Activated T-helper 2 cell treated with anti-CD3 and anti-CD28 coated beads, Interferon-gamma antibody, Interleukin-2, Interleukin-4, amounts not matched to agents 10 μg/mL and 5 μg/mL and 100 μg/mL, durations not matched to agents 14 hours and 24 hours and 36 hours (primary cell): ENCODE measurements around the gene KLF7. TPM values are rescaled to one million over a fixed set of nuclear protein-coding genes. Genes with fewer than 3 reads are reported as not detected.
A peak's percentile ranks its signal among the peaks of the same experiment; 100 is the strongest.

Experiments used
- DNase-seq: peaks from one replicate; pipeline ENCODE4 v3.0.0; 2021; ENCODE audit warnings: low spot score
- H3K27ac Mint-ChIP-seq: one replicate; pipeline ENCODE4 v1.8.0; 2021; ENCODE audit warnings: mixed read lengths
- H3K27me3 Mint-ChIP-seq: one replicate; pipeline ENCODE4 v1.8.0; 2021; ENCODE audit warnings: low read depth, mixed read lengths
- H3K36me3 Mint-ChIP-seq: one replicate; pipeline ENCODE4 v1.8.0; 2021; ENCODE audit warnings: low read depth, mixed read lengths
- H3K4me1 Mint-ChIP-seq: one replicate; pipeline ENCODE4 v1.8.0; 2021; ENCODE audit warnings: low read depth, mixed read lengths
- H3K4me3 Mint-ChIP-seq: one replicate; pipeline ENCODE4 v1.8.0; 2021; ENCODE audit warnings: low read depth, mild to moderate bottlenecking, moderate library complexity, mixed read lengths
- H3K9me3 Mint-ChIP-seq: one replicate; pipeline ENCODE4 v1.8.0; 2021; ENCODE audit warnings: mixed read lengths
- intact Hi-C: fragments of 100-400 bp; cut with micrococcal nuclease; formaldehyde crosslinking; loops from one replicate; pipeline ENCODE4 v1.15.1; 2023
- total RNA-seq: library from RNA; stranded (reverse); gene quantifications from 2 replicates; pipeline ENCODE4 v1.2.3, GENCODE V29; 2022

The KLF7 gene
- total RNA-seq, 1 donor from 2014 or later: 19.3 TPM

DNA sequence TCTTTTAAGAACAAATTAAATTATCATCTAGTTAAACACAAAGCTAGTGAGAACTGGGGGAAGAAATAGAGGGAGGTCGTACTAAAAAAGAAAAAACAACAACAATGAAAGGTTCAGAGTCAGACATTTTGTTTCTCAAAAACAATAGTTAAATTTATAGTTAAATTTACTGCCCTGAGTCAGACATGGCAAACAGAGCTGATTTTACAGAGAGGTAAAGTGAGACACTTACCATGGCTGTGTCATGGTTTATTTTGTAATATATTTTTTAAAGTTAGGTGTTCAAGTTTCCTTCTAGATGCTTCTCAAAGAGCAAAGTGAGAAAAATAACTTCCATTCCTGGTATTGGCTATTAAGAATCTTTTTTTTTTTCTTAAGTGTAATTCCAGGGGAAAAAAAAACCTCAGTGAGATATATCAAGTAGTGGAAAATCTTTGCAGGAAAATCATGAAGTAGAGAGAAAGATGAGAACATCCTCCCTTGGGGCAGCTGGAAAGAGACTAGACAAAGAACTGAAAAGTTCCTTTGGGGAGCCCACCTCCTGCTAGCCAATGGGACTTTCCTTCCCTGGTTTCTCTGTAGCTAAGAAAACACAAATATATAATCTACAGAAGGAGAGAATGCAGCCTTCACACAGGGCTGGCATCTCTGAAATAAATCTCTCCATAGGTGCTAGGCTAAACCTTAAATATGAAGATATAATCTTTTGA is 12.3 kb downstream of the KLF7 start:
- H3K9me3 Mint-ChIP-seq: no peaks in the 10 kb centered on the region
- H3K27ac Mint-ChIP-seq: no peak overlapping the region
- no peaks in the 10 kb centered on the region for H3K27me3 Mint-ChIP-seq
- H3K4me3 Mint-ChIP-seq: no peak overlapping the region
- no peak for DNase-seq
- H3K4me1 Mint-ChIP-seq: peaks cover 83% of the 10 kb centered on the region
- intact Hi-C loops: no loop called here
- H3K36me3 Mint-ChIP-seq: peaks cover 56% of the 10 kb centered on the region

- H3K9me3 Mint-ChIP-seq: no peaks in the 10 kb centered on the region
- no peak overlapping the region for H3K27ac Mint-ChIP-seq
- H3K4me1 Mint-ChIP-seq: peaks cover 64% of the 10 kb centered on the region
- H3K27me3 Mint-ChIP-seq: no peaks in the 10 kb centered on the region
- H3K4me3 Mint-ChIP-seq: no peak overlapping the region
- DNase-seq: no peak
- intact Hi-C loops: loop anchor here (2.0 kb wide), 1 partner anchor 14 kb away; the partner anchor contains the start of gene KLF7
- peaks cover 56% of the 10 kb centered on the region for H3K36me3 Mint-ChIP-seq
Observed at GRCh38 chr2:207151048-207151447, 14.7 kb downstream of the KLF7 start.

DNA sequence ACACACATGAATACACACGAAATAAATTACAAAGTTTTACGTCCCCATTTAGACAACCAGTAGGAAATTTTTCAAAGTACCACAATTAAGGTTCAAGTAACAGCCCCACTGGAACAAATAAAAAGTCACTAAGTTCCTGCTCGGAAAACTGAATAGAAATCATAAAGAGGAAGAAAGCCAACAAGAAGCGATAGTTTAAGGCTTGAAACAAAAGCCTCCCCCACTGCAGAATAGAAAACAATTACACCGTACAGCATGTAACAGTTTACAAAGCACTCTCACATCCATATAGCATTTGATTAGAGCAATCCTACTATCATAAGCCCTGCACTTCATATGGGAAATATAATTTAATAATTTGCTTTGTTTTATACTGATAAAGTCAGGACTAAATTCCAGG is 15.5 kb downstream of the KLF7 start:
- no peak for DNase-seq
- Mint-ChIP-seq H3K4me3 (no peak overlapping the region), H3K27ac (no peak overlapping the region), H3K36me3 (peaks cover 56% of the 10 kb centered on the region), H3K4me1 (peaks cover 58% of the 10 kb centered on the region), H3K27me3 (no peaks in the 10 kb centered on the region), H3K9me3 (no peaks in the 10 kb centered on the region)
- intact Hi-C loops: loop anchor here (2.0 kb wide), 1 partner anchor 15 kb away; the partner anchor contains the start of gene KLF7

DNA sequence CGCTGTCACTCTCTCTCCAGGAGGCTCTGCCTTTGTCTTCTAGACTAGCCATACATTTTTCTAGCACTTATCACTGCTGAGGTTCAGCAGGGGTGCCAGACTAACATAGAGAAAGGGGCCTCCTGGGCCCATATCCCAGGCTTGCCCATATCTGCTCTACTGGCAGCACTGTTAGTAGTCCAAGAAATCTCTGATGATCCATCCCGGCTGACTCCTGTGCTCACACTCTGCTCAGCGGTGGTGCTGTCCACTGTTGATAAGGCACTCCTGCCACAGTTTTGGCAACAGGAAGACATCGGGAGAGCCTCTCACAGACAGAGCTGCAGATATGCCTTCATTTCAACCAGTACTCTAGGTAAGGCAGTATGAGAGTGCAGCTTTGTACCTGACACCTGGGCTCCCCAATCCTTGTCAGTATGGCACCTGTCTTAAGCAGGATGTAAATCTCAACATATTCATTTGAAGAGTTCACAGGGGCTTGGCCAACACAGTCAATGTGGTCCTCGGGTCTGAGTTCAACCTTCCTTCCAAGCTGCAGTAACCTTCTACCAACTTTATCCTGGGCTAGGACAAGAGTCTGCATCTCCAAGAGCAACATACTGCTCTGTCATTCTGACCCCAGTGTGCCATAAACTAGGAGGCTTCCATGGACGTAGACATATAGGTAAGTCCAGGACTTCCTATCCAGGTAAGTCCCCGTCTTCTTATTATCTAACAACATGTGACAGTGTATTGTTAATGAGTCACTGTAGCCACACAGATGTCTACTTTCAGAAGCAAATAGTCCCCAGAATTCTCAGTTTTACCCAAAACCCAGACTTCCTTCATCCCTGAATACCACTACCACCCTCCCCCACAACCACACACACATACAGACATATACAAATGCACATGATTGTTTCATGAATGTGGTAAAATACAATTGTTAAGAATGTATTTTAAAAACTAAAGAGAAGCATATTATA is 16.2 kb downstream of the KLF7 start:
- Mint-ChIP-seq H3K9me3 (no peaks in the 10 kb centered on the region), H3K36me3 (peaks cover 58% of the 10 kb centered on the region), H3K27me3 (no peaks in the 10 kb centered on the region), H3K27ac (no peak overlapping the region), H3K4me3 (no peak overlapping the region), H3K4me1 (peaks cover 58% of the 10 kb centered on the region)
- no peak for DNase-seq
- intact Hi-C loops: loop anchor here (2.0 kb wide), 1 partner anchor 15 kb away; the partner anchor contains the start of gene KLF7

GRCh38 chr2:207148020-207148419 is 17.7 kb downstream of the KLF7 start:
- H3K27ac Mint-ChIP-seq: no peak overlapping the region
- H3K9me3 Mint-ChIP-seq: no peaks in the 10 kb centered on the region
- no peaks in the 10 kb centered on the region for H3K27me3 Mint-ChIP-seq
- peaks cover 54% of the 10 kb centered on the region for H3K36me3 Mint-ChIP-seq
- H3K4me1 Mint-ChIP-seq: peaks cover 60% of the 10 kb centered on the region
- DNase-seq: no peak
- intact Hi-C loops: no loop called here
- H3K4me3 Mint-ChIP-seq: no peak overlapping the region

DNA sequence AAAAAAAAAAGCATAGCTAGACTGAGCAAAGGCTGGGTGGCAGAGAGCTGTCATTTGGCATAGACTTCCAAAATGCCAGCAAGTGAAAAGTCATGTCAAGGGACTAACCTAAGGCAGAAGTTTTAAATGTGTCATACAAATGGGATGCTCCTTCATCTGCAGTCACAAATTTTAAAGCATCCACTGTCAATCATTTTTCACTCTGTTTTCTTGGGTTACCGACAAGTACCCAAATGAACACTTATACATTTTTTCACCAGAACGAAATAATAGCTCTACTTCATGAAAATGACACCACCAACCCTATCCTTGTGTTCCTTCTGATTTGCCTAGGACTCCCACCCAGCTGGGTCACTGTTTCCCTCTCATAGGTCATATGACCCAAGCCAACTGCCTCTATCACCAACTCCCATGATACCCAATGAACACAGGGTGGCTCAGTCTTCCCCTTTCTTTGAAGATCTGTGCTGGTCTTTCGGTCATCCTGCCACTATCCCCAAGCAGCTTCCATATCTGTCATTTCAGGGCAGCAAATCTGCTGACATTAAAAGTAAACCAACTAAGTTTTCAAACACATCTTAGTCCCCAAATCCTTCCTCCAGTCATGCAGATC is 21.5 kb downstream of the KLF7 start:
- H3K9me3 Mint-ChIP-seq: no peaks in the 10 kb centered on the region
- H3K4me3 Mint-ChIP-seq: peak overlapping the region; percentile 59
- H3K27ac Mint-ChIP-seq: peak overlapping the region; percentile 89
- H3K4me1 Mint-ChIP-seq: peaks cover 57% of the 10 kb centered on the region
- H3K36me3 Mint-ChIP-seq: peaks cover 50% of the 10 kb centered on the region
- no peaks in the 10 kb centered on the region for H3K27me3 Mint-ChIP-seq
- intact Hi-C loops: no loop called here
- DNase-seq: no peak

- DNase-seq: peak; percentile 61
- H3K4me1 Mint-ChIP-seq: peaks cover 51% of the 10 kb centered on the region
- H3K9me3 Mint-ChIP-seq: no peaks in the 10 kb centered on the region
- H3K27me3 Mint-ChIP-seq: no peaks in the 10 kb centered on the region
- peak overlapping the region; percentile 89 for H3K27ac Mint-ChIP-seq
- peak overlapping the region; percentile 59 for H3K4me3 Mint-ChIP-seq
- H3K36me3 Mint-ChIP-seq: peaks cover 50% of the 10 kb centered on the region
- intact Hi-C loops: loop anchor here (1.0 to 2.0 kb wide), 2 partner anchors 13 to 331 kb away; no protein-coding TSS in a partner anchor
Observed at GRCh38 chr2:207143215-207144172, 22.3 kb downstream of the KLF7 start.

GRCh38 chr2:207142461-207142860 is 23.3 kb downstream of the KLF7 start:
- DNase-seq: no peak
- peak overlapping the region; percentile 59 for H3K4me3 Mint-ChIP-seq
- H3K4me1 Mint-ChIP-seq: peaks cover 49% of the 10 kb centered on the region
- H3K36me3 Mint-ChIP-seq: peaks cover 50% of the 10 kb centered on the region
- H3K27me3 Mint-ChIP-seq: no peaks in the 10 kb centered on the region
- intact Hi-C loops: loop anchor here (2.0 kb wide), 1 partner anchor 332 kb away; no protein-coding TSS in a partner anchor
- no peaks in the 10 kb centered on the region for H3K9me3 Mint-ChIP-seq
- peak overlapping the region; percentile 89 for H3K27ac Mint-ChIP-seq

- intact Hi-C loops: no loop called here
- peaks cover 46% of the 10 kb centered on the region for H3K36me3 Mint-ChIP-seq
- H3K9me3 Mint-ChIP-seq: no peaks in the 10 kb centered on the region
- H3K27me3 Mint-ChIP-seq: no peaks in the 10 kb centered on the region
- no peak overlapping the region for H3K4me3 Mint-ChIP-seq
- peaks cover 52% of the 10 kb centered on the region for H3K4me1 Mint-ChIP-seq
- no peak for DNase-seq
- peak overlapping the region; percentile 4 for H3K27ac Mint-ChIP-seq
Observed at GRCh38 chr2:207141386-207141785, 24.4 kb downstream of the KLF7 start.

DNA sequence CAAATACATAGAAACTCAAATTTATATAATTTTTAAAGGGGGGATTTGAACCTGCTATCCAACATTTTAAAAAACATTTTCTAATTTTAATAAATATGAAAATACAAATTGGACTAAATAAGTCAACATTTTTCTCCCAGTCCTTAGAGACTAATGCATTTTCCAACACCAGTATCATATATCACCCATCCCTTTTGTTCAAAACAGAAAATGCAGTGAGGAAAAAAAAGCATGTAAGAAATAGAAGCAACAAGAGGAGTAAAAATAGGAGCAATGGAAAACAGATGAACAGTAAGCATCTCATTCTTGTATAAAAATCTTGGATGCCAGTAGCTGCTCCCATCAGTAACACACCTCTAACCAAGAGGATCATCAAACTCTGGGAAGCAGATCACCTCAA is 25.5 kb downstream of the KLF7 start:
- peaks cover 60% of the 10 kb centered on the region for H3K4me1 Mint-ChIP-seq
- no peak overlapping the region for H3K4me3 Mint-ChIP-seq
- intact Hi-C loops: no loop called here
- H3K36me3 Mint-ChIP-seq: peaks cover 43% of the 10 kb centered on the region
- no peaks in the 10 kb centered on the region for H3K9me3 Mint-ChIP-seq
- no peak overlapping the region for H3K27ac Mint-ChIP-seq
- DNase-seq: no peak
- H3K27me3 Mint-ChIP-seq: no peaks in the 10 kb centered on the region

- peaks cover 40% of the 10 kb centered on the region for H3K36me3 Mint-ChIP-seq
- H3K4me1 Mint-ChIP-seq: peaks cover 60% of the 10 kb centered on the region
- intact Hi-C loops: no loop called here
- no peaks in the 10 kb centered on the region for H3K27me3 Mint-ChIP-seq
- DNase-seq: no peak
- H3K27ac Mint-ChIP-seq: no peak overlapping the region
- H3K4me3 Mint-ChIP-seq: no peak overlapping the region
- no peaks in the 10 kb centered on the region for H3K9me3 Mint-ChIP-seq
Observed at GRCh38 chr2:207139552-207139951, 26.2 kb downstream of the KLF7 start.
